WTC11 (cell line): ENCODE results near the gene CPNE2. TPM values are rescaled to one million over a fixed set of nuclear protein-coding genes. Genes with fewer than 3 reads are reported as not detected.

ENCODE experiments used
- ATAC-seq: fragments of 200-7000 bp; cut with Tn5 transposase; 2 replicates; pipeline ENCODE4 v1.10.0; 2021; ENCODE audit warnings: mild to moderate bottlenecking, moderate library complexity
- CTCF ChIA-PET: fragments of 300-600 bp; sonication (Branson Sonifier 250); formaldehyde crosslinking; loops from one replicate; lab custom pipeline; 2021; ENCODE audit warnings: antibody characterized with exemption; lab: Charles Lee
- POLR2A ChIA-PET: fragments of 350-600 bp; sonication (Branson Sonifier 250); formaldehyde crosslinking; loops from one replicate; lab custom pipeline; 2021; ENCODE audit warnings: antibody characterized with exemption; lab: Charles Lee
- DNase-seq: peaks from one replicate; pipeline ENCODE4 v3.0.0; 2021; ENCODE audit warnings: low spot score
- H3K27ac Mint-ChIP-seq: 2 replicates; pipeline ENCODE4 v1.8.0; 2021; ENCODE audit warnings: mixed read lengths
- H3K27me3 Mint-ChIP-seq: 2 replicates; pipeline ENCODE4 v1.8.0; 2021; ENCODE audit warnings: low read depth, mild to moderate bottlenecking, moderate library complexity, mixed read lengths
- H3K36me3 Mint-ChIP-seq: 2 replicates; pipeline ENCODE4 v1.8.0; 2021; ENCODE audit warnings: mixed read lengths
- H3K4me1 Mint-ChIP-seq: 2 replicates; pipeline ENCODE4 v1.8.0; 2022; ENCODE audit warnings: mixed read lengths
- H3K4me3 Mint-ChIP-seq: 2 replicates; pipeline ENCODE4 v1.8.0; 2021; ENCODE audit warnings: mild to moderate bottlenecking, moderate library complexity, mixed read lengths
- H3K9me3 Mint-ChIP-seq: 2 replicates; pipeline ENCODE4 v1.8.0; 2021; ENCODE audit warnings: mixed read lengths
- CBFB ChIP-seq: sonication (generic); formaldehyde crosslinking; IDR thresholded peaks from 2 replicates; pipeline ENCODE4 v1.8.1; 2022; ENCODE audit warnings: mild to moderate bottlenecking, low read depth, missing genetic modification reagents
- EMX1 ChIP-seq: fragments of 250-450 bp; sonication (Bioruptor Pico); IDR thresholded peaks from 2 replicates; pipeline ENCODE4 v1.8.0; 2021; ENCODE audit warnings: mild to moderate bottlenecking
- ESRRA ChIP-seq: sonication (generic); formaldehyde crosslinking; IDR thresholded peaks from 2 replicates; pipeline ENCODE4 v1.8.1; 2022; ENCODE audit warnings: mild to moderate bottlenecking, missing genetic modification reagents, borderline replicate concordance
- ETV6 ChIP-seq: sonication (generic); formaldehyde crosslinking; IDR thresholded peaks from 2 replicates; pipeline ENCODE4 v1.8.1; 2022; ENCODE audit warnings: mild to moderate bottlenecking, missing genetic modification reagents
- FOXJ3 ChIP-seq: sonication (generic); formaldehyde crosslinking; IDR thresholded peaks from 2 replicates; pipeline ENCODE4 v1.9.0; 2021; ENCODE audit warnings: missing genetic modification reagents, mild to moderate bottlenecking, borderline replicate concordance
- FOXK1 ChIP-seq: sonication (generic); formaldehyde crosslinking; IDR thresholded peaks from 2 replicates; pipeline ENCODE4 v1.8.0; 2022; ENCODE audit warnings: mild to moderate bottlenecking, moderate library complexity, missing genetic modification reagents
- HMGA2 ChIP-seq: fragments of 250-450 bp; sonication (Bioruptor Pico); IDR thresholded peaks from 2 replicates; pipeline ENCODE4 v1.4.0; 2021; ENCODE audit warnings: mild to moderate bottlenecking, moderate library complexity
- JAZF1 ChIP-seq: fragments of 250-450 bp; sonication (Bioruptor Pico); IDR thresholded peaks from 2 replicates; pipeline ENCODE4 v1.9.0; 2021; ENCODE audit warnings: moderate library complexity, mild to moderate bottlenecking, inconsistent platforms
- NFATC4 ChIP-seq: fragments of 250-450 bp; sonication (Bioruptor Pico); IDR thresholded peaks from 2 replicates; pipeline ENCODE4 v1.9.0; 2021; ENCODE audit warnings: mild to moderate bottlenecking
- PRRX2 ChIP-seq: fragments of 250-450 bp; sonication (Bioruptor Pico); IDR thresholded peaks from 2 replicates; pipeline ENCODE4 v1.8.0; 2021; ENCODE audit warnings: mild to moderate bottlenecking
- RELA ChIP-seq: sonication (generic); formaldehyde crosslinking; IDR thresholded peaks from 2 replicates; pipeline ENCODE4 v1.8.1; 2022; ENCODE audit warnings: missing genetic modification reagents, mild to moderate bottlenecking, borderline replicate concordance
- RORB ChIP-seq: fragments of 250-450 bp; sonication (Bioruptor Pico); IDR thresholded peaks from 2 replicates; pipeline ENCODE4 v1.9.0; 2021; ENCODE audit warnings: mild to moderate bottlenecking
- SOX15 ChIP-seq: fragments of 250-450 bp; sonication (Bioruptor Pico); IDR thresholded peaks from 2 replicates; pipeline ENCODE4 v1.9.0; 2021; ENCODE audit warnings: mild to moderate bottlenecking
- ZBTB21 ChIP-seq: sonication (generic); formaldehyde crosslinking; IDR thresholded peaks from 2 replicates; pipeline ENCODE4 v1.8.1; 2023; ENCODE audit warnings: mild to moderate bottlenecking, missing genetic modification reagents, borderline replicate concordance
- ZNF263 ChIP-seq: sonication (generic); formaldehyde crosslinking; IDR thresholded peaks from 2 replicates; pipeline ENCODE4 v1.8.1; 2022; ENCODE audit warnings: low read depth, mild to moderate bottlenecking, moderate library complexity, missing genetic modification reagents
- ZNF317 ChIP-seq: sonication (generic); formaldehyde crosslinking; IDR thresholded peaks from 2 replicates; pipeline ENCODE4 v1.8.1; 2023; ENCODE audit warnings: low read depth, mild to moderate bottlenecking, moderate library complexity, missing genetic modification reagents, borderline replicate concordance
- ZNF423 ChIP-seq: fragments of 250-450 bp; sonication (Bioruptor Pico); IDR thresholded peaks from 2 replicates; pipeline ENCODE4 v2.1.2; 2022; ENCODE audit warnings: mild to moderate bottlenecking, moderate library complexity
- total RNA-seq: library from RNA; stranded (reverse); gene quantifications from 3 replicates; pipeline ENCODE4 v1.2.3, GENCODE V29; 2021
- TF ChIP-seq, protein P1 (sequence below): sonication (generic); formaldehyde crosslinking; IDR thresholded peaks from 2 replicates; pipeline ENCODE4 v1.8.1; 2022; ENCODE audit warnings: mild to moderate bottlenecking, missing genetic modification reagents, moderate library complexity, borderline replicate concordance
- TF ChIP-seq, protein P2 (sequence below): sonication (generic); formaldehyde crosslinking; IDR thresholded peaks from 2 replicates; pipeline ENCODE4 v1.8.0; 2022; ENCODE audit warnings: mild to moderate bottlenecking, missing genetic modification reagents
- TF ChIP-seq, protein P3 (sequence below): sonication (generic); formaldehyde crosslinking; IDR thresholded peaks from 2 replicates; pipeline ENCODE4 v1.8.1; 2022; ENCODE audit warnings: low read depth, missing genetic modification reagents, borderline replicate concordance
- TF ChIP-seq, protein P4 (sequence below): sonication (generic); formaldehyde crosslinking; IDR thresholded peaks from 2 replicates; pipeline ENCODE4 v1.8.0; 2022; ENCODE audit warnings: mild to moderate bottlenecking, missing genetic modification reagents
- TF ChIP-seq, protein P5 (sequence below): fragments of 200-600 bp; IDR thresholded peaks from 2 replicates; pipeline ENCODE4 v1.8.0; 2022; ENCODE audit warnings: antibody characterized with exemption

CPNE2 gene
- total RNA-seq, 1 experiment from 2014 or later: 14.0 TPM

DNA sequence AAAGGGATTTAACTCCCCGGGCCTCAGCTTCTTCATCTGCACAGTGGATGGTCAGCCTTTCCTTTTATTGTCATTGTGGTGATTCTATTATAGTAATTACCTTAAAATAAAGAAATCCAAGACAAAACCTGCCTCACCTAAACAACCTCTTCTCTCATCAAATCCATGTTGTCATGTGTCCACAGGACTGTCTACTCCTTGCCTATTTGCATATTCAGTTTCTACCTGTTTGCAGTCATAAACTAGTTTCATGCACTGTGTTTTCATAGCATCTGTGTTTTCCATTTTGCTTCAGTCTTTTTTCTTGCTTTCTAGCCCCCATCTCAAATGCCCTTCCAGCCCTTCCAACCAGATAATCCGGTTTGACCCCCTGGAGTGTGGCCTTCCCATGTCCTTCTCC is 44.3 kb upstream of the CPNE2 start:
- H3K4me3 Mint-ChIP-seq: no peak overlapping the region
- H3K27me3 Mint-ChIP-seq: no peaks in the 10 kb centered on the region
- no peaks in the 10 kb centered on the region for H3K9me3 Mint-ChIP-seq
- ATAC-seq (no peak), DNase-seq (no peak)
- H3K4me1 Mint-ChIP-seq: peaks cover 17% of the 10 kb centered on the region
- ChIA-PET CTCF (interaction anchor here (4.3 kb wide), 1 partner anchor 83 kb away, joined by 71 read pairs; no protein-coding TSS in a partner anchor), POLR2A (no interaction called here)
- TF ChIP-seq PRRX2 (CRISPR knock-in tag): no peak
- no peak for TF ChIP-seq FOXK1 (CRISPR knock-in tag)
- TF ChIP-seq ETV6: no peak
- no peak for TF ChIP-seq EMX1 (CRISPR knock-in tag)
- TF ChIP-seq, protein P1, sequence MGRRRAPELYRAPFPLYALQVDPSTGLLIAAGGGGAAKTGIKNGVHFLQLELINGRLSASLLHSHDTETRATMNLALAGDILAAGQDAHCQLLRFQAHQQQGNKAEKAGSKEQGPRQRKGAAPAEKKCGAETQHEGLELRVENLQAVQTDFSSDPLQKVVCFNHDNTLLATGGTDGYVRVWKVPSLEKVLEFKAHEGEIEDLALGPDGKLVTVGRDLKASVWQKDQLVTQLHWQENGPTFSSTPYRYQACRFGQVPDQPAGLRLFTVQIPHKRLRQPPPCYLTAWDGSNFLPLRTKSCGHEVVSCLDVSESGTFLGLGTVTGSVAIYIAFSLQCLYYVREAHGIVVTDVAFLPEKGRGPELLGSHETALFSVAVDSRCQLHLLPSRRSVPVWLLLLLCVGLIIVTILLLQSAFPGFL (CRISPR knock-in tag): no peak
- TF ChIP-seq FOXJ3: no peak
- TF ChIP-seq ZNF423 (CRISPR knock-in tag): no peak
- TF ChIP-seq, protein P2, sequence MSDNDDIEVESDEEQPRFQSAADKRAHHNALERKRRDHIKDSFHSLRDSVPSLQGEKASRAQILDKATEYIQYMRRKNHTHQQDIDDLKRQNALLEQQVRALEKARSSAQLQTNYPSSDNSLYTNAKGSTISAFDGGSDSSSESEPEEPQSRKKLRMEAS (CRISPR knock-in tag): no peak
- TF ChIP-seq JAZF1 (CRISPR knock-in tag): no peak
- TF ChIP-seq CBFB (CRISPR knock-in tag): no peak
- no peak for TF ChIP-seq ZBTB21 (CRISPR knock-in tag)
- TF ChIP-seq, all 79 proteins: peak for 0
- Mint-ChIP-seq H3K36me3 (no peaks in the 10 kb centered on the region), H3K27ac (no peak overlapping the region)

DNA sequence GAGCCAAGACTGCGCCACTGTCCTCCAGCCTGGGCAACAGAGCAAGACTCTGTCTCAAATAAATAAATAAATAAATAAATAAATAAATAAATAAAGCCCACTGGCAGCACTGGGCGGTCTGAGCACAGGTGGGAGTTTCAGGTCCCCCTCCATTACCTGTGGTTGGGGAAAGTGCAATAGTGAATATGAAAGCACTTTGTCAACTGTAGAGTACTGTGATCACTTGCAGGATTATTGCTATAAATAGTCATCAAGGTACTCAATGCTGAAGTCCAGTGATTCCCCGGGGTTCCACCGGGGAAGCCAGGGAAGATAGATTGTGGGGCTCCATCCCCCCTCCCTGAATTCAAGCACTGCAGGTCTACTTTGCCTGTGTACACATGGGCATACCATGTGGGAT is 42.7 kb upstream of the CPNE2 start:
- Mint-ChIP-seq H3K27me3 (no peaks in the 10 kb centered on the region), H3K36me3 (no peaks in the 10 kb centered on the region), H3K4me3 (no peak overlapping the region), H3K4me1 (peaks cover 17% of the 10 kb centered on the region)
- ATAC-seq: no peak
- TF ChIP-seq, protein P3, sequence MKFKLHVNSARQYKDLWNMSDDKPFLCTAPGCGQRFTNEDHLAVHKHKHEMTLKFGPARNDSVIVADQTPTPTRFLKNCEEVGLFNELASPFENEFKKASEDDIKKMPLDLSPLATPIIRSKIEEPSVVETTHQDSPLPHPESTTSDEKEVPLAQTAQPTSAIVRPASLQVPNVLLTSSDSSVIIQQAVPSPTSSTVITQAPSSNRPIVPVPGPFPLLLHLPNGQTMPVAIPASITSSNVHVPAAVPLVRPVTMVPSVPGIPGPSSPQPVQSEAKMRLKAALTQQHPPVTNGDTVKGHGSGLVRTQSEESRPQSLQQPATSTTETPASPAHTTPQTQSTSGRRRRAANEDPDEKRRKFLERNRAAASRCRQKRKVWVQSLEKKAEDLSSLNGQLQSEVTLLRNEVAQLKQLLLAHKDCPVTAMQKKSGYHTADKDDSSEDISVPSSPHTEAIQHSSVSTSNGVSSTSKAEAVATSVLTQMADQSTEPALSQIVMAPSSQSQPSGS (CRISPR knock-in tag): no peak
- TF ChIP-seq SOX15 (CRISPR knock-in tag) (no peak), ZNF263 (CRISPR knock-in tag) (no peak), HMGA2 (CRISPR knock-in tag) (no peak), ZNF423 (CRISPR knock-in tag) (no peak), NFATC4 (CRISPR knock-in tag) (no peak), ESRRA (CRISPR knock-in tag) (no peak), RORB (CRISPR knock-in tag) (no peak), ETV6 (no peak), RELA (CRISPR knock-in tag) (no peak), ZNF317 (CRISPR knock-in tag) (no peak)
- TF ChIP-seq, protein P2 (CRISPR knock-in tag): no peak
- TF ChIP-seq, protein P4, sequence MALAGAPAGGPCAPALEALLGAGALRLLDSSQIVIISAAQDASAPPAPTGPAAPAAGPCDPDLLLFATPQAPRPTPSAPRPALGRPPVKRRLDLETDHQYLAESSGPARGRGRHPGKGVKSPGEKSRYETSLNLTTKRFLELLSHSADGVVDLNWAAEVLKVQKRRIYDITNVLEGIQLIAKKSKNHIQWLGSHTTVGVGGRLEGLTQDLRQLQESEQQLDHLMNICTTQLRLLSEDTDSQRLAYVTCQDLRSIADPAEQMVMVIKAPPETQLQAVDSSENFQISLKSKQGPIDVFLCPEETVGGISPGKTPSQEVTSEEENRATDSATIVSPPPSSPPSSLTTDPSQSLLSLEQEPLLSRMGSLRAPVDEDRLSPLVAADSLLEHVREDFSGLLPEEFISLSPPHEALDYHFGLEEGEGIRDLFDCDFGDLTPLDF (CRISPR knock-in tag): no peak
- TF ChIP-seq, protein P5, sequence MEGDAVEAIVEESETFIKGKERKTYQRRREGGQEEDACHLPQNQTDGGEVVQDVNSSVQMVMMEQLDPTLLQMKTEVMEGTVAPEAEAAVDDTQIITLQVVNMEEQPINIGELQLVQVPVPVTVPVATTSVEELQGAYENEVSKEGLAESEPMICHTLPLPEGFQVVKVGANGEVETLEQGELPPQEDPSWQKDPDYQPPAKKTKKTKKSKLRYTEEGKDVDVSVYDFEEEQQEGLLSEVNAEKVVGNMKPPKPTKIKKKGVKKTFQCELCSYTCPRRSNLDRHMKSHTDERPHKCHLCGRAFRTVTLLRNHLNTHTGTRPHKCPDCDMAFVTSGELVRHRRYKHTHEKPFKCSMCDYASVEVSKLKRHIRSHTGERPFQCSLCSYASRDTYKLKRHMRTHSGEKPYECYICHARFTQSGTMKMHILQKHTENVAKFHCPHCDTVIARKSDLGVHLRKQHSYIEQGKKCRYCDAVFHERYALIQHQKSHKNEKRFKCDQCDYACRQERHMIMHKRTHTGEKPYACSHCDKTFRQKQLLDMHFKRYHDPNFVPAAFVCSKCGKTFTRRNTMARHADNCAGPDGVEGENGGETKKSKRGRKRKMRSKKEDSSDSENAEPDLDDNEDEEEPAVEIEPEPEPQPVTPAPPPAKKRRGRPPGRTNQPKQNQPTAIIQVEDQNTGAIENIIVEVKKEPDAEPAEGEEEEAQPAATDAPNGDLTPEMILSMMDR: no peak
- TF ChIP-seq, all 79 proteins: peak for 0
- Mint-ChIP-seq H3K9me3 (no peaks in the 10 kb centered on the region), H3K27ac (no peak overlapping the region)
- ChIA-PET CTCF (no interaction called here), POLR2A (no interaction called here)
- DNase-seq: no peak
